Measurements from ENCODE around the gene NDC80.

The NDC80 gene

DNA sequence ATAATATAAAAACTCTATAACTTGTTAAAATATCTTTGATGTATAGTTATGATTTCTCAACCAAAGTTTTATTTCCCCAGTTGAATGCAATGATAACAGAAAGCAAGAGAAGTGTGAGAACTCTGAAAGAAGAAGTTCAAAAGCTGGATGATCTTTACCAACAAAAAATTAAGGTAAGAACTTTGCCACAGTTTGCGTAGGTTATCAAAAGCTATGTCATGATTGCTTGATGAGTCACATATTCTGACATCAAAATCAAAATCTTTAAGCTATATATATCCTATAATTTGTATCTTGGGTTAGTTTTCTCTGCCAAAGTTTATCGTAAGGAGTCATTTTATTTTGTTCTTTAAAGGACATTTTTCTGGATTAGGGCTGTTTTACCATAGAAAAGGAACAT is 35.0 kb downstream of the NDC80 start:
- Histone ChIP-seq H3K36me3 (replicated peaks; ENCODE audit: insufficient read depth, low read length) (peaks cover 9% of the 10 kb centered on the region), H2AFZ (ENCODE audit: low read length) (no peak overlapping the region), H3K4me2 (ENCODE audit: low read depth, low read length) (peak overlapping the region; percentile 27; the same call in 1 of the 2 replicates), H3K4me3 (ENCODE audit: low read length) (no peak overlapping the region), H3K9me3 (replicated peaks; ENCODE audit: insufficient read depth, low read length) (no peaks in the 10 kb centered on the region), H3K27me3 (replicated peaks; ENCODE audit: insufficient read depth, low read length) (no peaks in the 10 kb centered on the region), H3K27ac (ENCODE audit: low read length) (no peak overlapping the region), H3K9ac (ENCODE audit: low read length) (no peak overlapping the region), H3F3A (ENCODE audit: insufficient read depth, low read length) (peaks cover 13% of the 10 kb centered on the region), H3K9me2 (replicated peaks; ENCODE audit: insufficient read depth, low read length) (no peaks in the 10 kb centered on the region), H3K4me1 (ENCODE audit: low read length) (peaks cover 20% of the 10 kb centered on the region), H4K20me1 (ENCODE audit: insufficient read depth, low read length) (no peaks in the 10 kb centered on the region), H3K79me2 (ENCODE audit: low read length) (0 out of 2 replicates have a peak, but pooled peaks cover 11% of the 10 kb centered on the region)
- TF ChIP-seq, protein P1, sequence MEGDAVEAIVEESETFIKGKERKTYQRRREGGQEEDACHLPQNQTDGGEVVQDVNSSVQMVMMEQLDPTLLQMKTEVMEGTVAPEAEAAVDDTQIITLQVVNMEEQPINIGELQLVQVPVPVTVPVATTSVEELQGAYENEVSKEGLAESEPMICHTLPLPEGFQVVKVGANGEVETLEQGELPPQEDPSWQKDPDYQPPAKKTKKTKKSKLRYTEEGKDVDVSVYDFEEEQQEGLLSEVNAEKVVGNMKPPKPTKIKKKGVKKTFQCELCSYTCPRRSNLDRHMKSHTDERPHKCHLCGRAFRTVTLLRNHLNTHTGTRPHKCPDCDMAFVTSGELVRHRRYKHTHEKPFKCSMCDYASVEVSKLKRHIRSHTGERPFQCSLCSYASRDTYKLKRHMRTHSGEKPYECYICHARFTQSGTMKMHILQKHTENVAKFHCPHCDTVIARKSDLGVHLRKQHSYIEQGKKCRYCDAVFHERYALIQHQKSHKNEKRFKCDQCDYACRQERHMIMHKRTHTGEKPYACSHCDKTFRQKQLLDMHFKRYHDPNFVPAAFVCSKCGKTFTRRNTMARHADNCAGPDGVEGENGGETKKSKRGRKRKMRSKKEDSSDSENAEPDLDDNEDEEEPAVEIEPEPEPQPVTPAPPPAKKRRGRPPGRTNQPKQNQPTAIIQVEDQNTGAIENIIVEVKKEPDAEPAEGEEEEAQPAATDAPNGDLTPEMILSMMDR (IDR thresholded peaks at IDR 0.05; ENCODE audit: low read length), result no peak
- no peak for DNase-seq

DNA sequence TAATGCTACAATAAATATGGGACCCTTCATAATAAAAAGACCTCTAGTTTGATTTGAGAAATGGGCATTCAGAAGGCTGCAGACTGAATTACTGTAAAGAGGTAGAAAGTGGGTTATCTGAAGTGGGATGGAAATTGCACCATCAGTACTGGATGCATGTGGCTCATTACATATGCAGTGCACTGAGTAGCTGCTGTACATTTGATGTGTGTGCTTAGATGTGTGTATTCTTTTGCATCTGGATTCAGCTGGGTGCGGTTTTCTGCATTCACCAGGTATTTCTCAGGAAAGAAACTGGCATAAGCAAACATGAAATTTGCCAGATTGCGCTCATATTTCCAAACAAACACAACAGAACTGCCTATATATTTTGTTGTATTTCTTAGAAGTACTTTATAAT is 38.2 kb downstream of the NDC80 start:
- H3K9me2 ChIP-seq (replicated peaks; ENCODE audit: insufficient read depth, low read length), result no peaks in the 10 kb centered on the region
- H3K79me2 ChIP-seq (ENCODE audit: low read length), result 0 out of 2 replicates have a peak, but pooled peaks cover 11% of the 10 kb centered on the region
- H3K9ac ChIP-seq (ENCODE audit: low read length), result no peak overlapping the region
- no peak overlapping the region for H3K4me3 ChIP-seq (ENCODE audit: low read length)
- no peak overlapping the region for H3K4me2 ChIP-seq (ENCODE audit: low read depth, low read length)
- H3K27me3 ChIP-seq (replicated peaks; ENCODE audit: insufficient read depth, low read length), result no peaks in the 10 kb centered on the region
- H3F3A ChIP-seq (ENCODE audit: insufficient read depth, low read length), result peaks cover 12% of the 10 kb centered on the region
- H3K4me1 ChIP-seq (ENCODE audit: low read length), result peaks cover 18% of the 10 kb centered on the region
- H3K27ac ChIP-seq (ENCODE audit: low read length), result no peak overlapping the region
- peaks cover 4% of the 10 kb centered on the region for H3K36me3 ChIP-seq (replicated peaks; ENCODE audit: insufficient read depth, low read length)
- H4K20me1 ChIP-seq (ENCODE audit: insufficient read depth, low read length), result no peaks in the 10 kb centered on the region
- H3K9me3 ChIP-seq (replicated peaks; ENCODE audit: insufficient read depth, low read length), result no peaks in the 10 kb centered on the region
- no peak overlapping the region for H2AFZ ChIP-seq (ENCODE audit: low read length)
- TF ChIP-seq EZH2phosphoT487 (IDR thresholded peaks at IDR 0.05; ENCODE audit: low read length), result no peak
- TF ChIP-seq EZH2 (optimal IDR thresholded peaks at IDR 0.05; ENCODE audit: low read depth, low read length), result no peak
- TF ChIP-seq, protein P1 (IDR thresholded peaks at IDR 0.05; ENCODE audit: low read length), result no peak
- no peak for DNase-seq

DNA sequence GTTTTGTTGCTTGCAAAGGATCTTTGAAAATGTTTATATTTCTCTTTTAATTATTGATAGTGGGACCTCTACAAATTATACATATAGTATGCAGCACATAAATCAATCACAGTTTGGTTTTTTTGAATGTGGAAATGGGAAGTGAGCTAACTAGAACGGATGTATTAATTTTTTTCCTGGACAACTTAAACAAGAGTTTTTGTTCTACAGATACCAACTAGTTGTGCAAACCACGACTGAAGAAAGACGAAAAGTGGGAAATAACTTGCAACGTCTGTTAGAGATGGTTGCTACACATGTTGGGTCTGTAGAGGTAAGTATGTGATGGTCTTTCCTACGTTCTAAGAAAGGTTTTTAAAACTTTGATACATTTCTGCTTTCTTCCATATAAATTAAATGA is 39.2 kb downstream of the NDC80 start:
- no peaks in the 10 kb centered on the region for H3K27me3 ChIP-seq (replicated peaks; ENCODE audit: insufficient read depth, low read length)
- H3F3A ChIP-seq (ENCODE audit: insufficient read depth, low read length), result peaks cover 3% of the 10 kb centered on the region; the same call in 1 of the 2 replicates
- TF ChIP-seq EZH2 (optimal IDR thresholded peaks at IDR 0.05; ENCODE audit: low read depth, low read length), result no peak
- TF ChIP-seq, protein P1 (IDR thresholded peaks at IDR 0.05; ENCODE audit: low read length), result no peak
- TF ChIP-seq EZH2phosphoT487 (IDR thresholded peaks at IDR 0.05; ENCODE audit: low read length), result no peak
- no peak for DNase-seq
- no peaks in the 10 kb centered on the region for H4K20me1 ChIP-seq (ENCODE audit: insufficient read depth, low read length)
- H3K9ac ChIP-seq (ENCODE audit: low read length), result no peak overlapping the region
- no peak overlapping the region for H3K4me2 ChIP-seq (ENCODE audit: low read depth, low read length)
- H3K4me1 ChIP-seq (ENCODE audit: low read length), result peaks cover 9% of the 10 kb centered on the region
- no peak overlapping the region for H2AFZ ChIP-seq (ENCODE audit: low read length)
- H3K36me3 ChIP-seq (replicated peaks; ENCODE audit: insufficient read depth, low read length), result peaks cover 11% of the 10 kb centered on the region
- H3K4me3 ChIP-seq (ENCODE audit: low read length), result no peak overlapping the region
- H3K9me3 ChIP-seq (replicated peaks; ENCODE audit: insufficient read depth, low read length), result no peaks in the 10 kb centered on the region
- H3K79me2 ChIP-seq (ENCODE audit: low read length), result 0 out of 2 replicates have a peak, but pooled peaks cover 11% of the 10 kb centered on the region
- H3K9me2 ChIP-seq (replicated peaks; ENCODE audit: insufficient read depth, low read length), result no peaks in the 10 kb centered on the region
- H3K27ac ChIP-seq (ENCODE audit: low read length), result no peak overlapping the region
